ENCODE results near the gene CD3G.

- TF ChIP-seq CTCF (conservative IDR thresholded peaks at IDR 0.05) (no peak), ZFX (IDR thresholded peaks at IDR 0.05) (no peak)
Measured at GRCh38 chr11:118339281-118339961, 4.7 kb upstream of the CD3G start.
